NCI-H187 (cell line): ENCODE data around the gene PTPRN2.

Experiments used
- DNase-seq, 2 experiments: peaks; one replicate each; lab custom pipeline; 2025; lab: John Stamatoyannopoulos, UW

The PTPRN2 gene

DNA sequence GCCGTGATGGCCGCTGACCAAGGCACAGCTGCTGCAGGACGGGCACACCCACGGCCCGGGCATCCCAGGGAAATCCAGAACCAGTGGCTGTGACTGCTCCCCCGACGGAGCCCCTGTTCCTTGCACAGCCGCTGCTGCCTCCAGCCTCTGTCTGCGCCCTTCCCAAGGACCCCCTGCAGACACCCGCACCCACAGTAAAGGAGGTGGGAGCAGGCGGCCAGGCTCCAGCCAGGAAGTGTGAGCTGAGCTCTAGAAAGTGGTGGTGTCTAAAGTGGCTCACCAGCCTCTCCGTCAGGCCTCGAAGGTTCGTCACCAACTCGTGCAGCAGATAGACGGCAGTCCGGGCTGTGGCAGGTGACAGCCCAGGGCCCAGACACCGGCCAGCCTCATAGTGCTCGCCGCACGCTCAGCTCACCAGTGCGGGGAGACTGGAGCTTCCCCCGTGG lies 944.1 kb downstream of the PTPRN2 start:
- DNase-seq = no peak

DNA sequence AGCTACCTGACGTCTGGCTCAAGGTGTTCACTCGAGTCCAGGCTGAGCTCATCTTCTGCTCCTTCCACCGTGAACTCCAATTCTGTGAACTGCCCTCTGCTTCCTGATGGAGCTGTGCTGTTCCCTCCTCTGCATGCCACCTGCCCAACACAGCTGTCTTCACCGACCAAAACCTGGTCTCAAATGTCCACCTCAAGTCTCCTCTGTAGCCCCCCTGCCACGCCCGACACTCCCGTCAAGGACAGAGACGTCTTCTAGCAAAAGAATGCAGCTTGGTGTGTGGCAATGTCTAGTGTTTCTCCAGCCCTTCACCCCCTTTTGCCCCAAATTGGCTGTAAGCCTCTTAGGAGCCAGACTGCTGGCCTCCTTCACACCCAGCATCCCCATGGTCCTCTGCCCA lies 945.8 kb downstream of the PTPRN2 start:
- DNase-seq = no peak

DNA sequence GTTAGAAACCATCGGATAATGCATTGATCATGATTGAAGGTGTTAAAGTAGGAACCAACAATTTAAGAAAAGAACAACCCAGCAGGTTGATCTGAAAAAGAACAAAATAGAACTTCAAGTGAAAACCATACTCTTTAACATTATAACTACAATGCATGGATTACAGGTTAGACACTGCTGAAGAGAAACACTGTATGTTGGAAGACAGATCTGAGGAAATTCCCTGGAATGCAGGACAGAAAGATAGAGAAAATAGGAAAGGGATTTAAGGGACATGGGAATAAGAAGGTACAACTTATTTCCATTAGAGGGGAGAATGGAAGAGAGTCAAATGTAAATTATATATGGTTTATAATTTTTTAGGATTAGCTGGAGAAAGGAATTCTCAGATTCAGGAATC lies 947.5 kb downstream of the PTPRN2 start:
- DNase-seq = no peak

DNA sequence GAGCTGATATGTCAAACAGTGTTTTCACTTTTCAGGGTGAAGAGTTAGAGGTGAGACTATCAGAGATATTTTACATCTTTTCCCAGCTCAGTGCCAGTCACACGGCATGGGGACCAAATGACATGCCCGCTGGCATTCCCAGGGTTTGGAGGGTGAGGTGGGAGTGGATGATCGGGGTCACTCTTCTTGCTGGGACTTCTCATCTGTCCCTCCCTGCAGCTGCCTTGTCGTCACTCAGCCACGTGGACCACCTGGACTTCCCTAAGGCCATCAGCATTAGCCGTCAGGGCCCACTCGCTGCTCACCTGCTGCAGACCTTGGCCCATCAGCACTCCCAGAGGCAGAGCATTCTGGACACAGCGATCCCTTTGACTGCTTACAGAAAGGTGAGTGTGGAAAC lies 949.1 kb downstream of the PTPRN2 start:
- no peak for DNase-seq

DNA sequence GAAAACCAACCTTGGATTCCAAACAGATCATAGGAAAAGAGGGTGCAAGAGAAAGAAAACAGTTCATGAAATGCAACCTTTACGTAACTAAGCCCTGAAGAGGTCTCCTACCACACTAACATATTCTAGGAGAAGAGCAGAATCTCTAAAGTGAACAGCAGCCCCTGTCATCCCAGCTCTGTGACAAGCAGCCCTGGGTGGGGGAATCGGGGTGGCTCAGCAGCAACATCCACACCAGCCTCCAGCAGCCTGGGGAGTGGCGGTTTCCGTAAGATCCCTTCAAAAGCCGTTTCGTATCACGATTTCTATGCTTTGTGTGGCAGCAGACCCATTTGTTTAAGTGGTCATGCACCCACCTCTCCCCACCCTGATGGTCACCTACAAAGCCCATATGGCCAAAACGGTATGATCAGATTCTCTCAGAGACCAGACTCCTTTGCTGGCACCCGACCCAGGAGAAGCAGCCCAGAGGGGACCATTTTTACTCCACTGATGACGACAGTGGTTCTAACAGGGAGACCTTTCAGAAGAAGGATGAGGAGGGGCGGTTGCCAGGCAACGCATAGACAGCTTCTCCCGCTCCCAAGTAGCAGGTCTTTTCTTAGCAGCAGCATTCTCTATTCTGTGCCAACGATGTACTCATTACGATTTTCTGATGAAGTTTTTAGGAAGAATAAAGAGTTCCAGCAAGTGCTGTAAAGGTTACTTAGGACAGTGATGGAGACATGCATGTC lies 950.2 kb downstream of the PTPRN2 start:
- DNase-seq = no peak

DNA sequence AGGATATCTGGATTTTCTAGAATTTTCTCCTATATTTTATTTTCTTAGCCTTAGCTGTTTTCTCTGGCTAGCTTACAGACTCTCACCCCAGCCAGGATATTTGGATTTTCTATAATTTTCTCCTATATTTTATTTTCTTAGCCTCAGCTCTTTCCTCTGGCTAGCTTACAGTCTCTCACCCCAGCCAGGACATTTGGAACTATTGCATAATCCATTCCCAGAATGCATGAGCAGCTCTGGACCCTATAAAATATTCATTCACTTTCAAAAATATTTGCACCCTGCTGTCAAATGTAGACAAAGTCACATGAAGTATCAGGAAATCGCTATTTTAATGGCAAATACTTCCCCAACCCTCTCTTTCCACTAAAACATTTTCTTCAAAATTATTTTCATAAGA lies 952.0 kb downstream of the PTPRN2 start:
- DNase-seq = no peak

DNA sequence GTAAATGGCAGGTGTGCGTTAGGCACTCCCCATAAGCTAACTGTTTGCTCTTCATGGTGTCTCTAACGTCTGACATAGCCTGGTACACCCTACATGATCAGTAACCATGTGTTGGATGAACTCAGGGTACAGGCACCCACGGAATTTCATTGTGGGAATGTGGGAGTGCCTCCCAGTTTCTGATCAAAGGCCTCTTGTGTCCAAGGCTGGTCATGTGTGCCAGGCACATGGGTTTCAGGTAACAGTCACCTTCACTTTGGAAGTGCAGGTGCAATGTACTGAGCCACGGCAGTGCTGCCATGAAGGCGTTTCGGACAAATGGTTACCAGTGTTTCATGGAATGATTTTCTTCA lies 952.5 kb downstream of the PTPRN2 start:
- no peak for DNase-seq

DNA sequence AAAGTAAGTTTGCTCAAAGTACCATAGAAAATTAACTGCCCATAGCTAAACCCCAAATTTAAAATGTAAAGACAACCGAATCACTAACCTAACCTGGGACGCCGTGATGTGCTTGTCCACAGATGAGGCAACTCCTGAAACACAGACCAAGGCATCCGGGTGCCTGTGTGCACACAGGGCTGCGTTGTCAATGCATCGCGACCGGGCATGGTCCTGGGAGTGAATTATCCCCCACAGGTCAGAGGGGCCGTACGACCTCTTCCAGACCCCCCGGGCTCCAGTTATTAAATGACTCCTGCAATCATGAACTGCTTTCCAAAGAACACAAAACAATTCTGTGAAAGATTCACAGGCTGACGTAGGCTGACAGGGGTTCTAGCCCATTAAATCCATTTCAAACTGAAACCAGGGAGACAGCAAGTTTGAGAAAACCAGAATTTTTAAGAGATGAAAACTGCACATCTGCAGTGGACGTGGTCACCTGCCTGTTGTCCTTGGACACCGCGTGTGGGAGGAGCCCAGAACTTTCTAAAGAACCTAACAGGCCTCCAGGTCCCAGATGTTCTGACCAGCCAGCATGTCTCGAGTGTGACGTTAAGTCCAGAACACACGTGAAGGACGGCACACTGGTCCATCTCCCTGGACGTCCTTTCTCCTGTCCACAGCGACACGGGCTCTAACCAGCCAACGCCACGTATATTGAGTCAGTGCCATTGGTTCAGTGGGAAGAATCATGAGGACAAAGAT lies 953.0 kb downstream of the PTPRN2 start:
- DNase-seq = no peak

DNA sequence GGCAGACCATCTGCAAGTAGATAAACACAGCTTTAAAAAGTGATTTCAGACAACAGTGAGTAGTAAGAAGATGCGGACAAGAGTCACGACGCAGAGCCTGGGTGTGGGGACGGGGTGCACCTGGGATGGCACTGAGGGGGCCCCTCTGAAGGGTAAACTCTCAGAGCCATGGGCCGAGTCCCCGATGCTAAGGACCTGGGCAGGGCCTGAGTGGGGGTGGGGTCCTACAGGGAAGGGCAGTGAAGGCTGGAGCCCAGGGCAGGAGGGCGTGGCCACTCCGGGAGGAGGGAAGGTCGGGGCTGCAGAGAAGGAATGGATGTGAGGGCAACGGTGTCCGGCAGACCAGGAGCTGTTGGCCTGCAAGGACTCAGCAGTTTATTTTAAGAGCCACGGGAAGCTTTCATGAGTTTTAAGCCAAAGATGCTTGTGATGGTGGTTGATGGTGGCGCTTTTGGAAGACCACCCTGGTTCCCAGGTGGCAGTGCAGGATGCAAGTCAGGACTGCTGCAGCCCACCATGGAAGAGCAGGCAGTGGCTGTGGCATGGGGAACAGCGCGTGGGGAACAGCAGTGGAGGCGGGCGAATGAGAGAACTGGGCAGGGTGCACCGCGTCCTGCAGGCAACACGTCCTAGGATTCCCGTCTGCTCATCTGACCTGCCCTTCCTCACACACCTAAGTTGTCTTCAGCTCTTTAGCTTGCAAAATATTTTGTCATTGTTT lies 954.0 kb downstream of the PTPRN2 start:
- DNase-seq = no peak

DNA sequence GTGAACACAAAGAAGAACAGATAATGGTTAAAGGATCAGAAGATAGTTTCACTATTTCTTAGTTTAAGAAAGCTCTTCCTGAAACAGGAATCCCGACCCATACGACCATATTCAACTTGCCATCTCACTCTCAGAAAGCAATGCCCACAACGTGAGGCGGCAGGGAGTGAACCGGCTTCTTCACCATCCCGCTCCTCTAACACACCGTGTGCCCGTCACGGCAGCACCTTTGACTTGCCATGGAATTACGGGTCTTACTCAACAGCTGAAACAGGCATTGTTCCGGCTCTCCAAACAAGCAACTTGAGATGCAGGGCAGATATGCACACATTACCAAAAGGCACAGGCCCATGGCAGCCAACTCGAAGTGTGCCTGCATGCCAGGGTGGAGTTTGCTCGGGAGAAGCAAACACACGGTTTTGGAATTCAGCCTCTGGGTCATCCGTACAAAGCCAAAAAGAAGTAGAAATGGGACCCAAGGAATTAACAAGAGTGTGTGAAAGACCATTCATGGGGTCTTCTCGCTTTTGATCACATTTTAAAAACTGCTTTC lies 957.2 kb downstream of the PTPRN2 start:
- no peak for DNase-seq

DNA sequence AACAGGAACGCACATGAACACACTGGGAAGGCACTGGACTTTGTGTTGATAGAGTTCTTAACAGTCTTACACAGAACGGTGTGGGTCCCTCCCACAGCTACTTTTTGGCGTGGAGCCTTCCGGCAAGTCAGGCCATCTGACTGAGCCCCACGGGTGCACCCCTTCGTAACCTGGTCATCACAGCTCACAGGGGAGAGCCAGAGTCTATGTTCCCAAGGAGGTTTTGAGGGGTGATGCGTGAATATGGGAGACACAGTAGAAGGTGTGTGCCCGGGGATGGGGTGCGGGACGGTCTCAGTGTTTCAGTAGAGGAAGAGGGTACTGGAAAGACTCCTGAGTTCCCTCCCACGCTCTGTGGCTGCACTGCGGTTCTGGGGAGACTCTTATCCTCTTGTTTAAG lies 959.2 kb downstream of the PTPRN2 start:
- DNase-seq = no peak

DNA sequence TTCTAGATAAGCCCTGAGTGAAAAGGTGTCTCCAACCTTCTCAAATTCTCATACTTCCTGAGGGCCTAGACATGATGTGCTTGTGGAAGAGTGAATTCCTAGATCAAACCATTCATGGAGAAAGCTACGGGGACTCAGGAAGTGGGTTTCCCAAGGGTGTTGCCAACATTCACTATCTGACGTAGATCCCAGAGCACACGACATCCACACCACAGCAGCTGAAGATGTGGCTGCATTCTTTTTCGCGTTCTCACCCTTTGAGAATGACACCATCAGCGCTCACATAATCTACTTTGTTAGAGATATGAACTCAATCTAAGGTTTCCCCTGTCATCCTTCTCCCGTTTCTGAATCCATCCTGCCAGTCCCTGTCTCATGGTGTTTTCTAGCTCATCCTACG lies 960.0 kb downstream of the PTPRN2 start:
- DNase-seq = no peak

DNA sequence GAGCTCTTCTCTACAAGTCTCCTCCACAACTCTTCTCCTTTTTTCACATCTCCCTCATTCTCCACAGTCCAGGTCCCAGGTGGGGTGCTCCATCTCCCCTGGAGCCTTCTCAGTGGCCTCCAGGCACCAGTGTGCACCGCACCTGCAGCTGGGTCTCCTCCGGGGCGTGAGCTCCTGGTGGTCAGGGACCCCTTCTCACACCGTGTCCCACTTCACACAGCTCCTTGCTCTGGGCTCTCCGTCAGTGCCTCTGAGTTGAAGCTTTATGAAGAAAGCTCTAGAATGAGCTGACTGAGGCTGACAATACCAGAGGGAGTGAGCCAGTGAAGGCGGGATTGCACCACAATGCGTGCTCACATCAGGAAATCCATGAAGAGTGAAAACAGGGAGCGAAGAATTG lies 960.6 kb downstream of the PTPRN2 start:
- no peak for DNase-seq

DNA sequence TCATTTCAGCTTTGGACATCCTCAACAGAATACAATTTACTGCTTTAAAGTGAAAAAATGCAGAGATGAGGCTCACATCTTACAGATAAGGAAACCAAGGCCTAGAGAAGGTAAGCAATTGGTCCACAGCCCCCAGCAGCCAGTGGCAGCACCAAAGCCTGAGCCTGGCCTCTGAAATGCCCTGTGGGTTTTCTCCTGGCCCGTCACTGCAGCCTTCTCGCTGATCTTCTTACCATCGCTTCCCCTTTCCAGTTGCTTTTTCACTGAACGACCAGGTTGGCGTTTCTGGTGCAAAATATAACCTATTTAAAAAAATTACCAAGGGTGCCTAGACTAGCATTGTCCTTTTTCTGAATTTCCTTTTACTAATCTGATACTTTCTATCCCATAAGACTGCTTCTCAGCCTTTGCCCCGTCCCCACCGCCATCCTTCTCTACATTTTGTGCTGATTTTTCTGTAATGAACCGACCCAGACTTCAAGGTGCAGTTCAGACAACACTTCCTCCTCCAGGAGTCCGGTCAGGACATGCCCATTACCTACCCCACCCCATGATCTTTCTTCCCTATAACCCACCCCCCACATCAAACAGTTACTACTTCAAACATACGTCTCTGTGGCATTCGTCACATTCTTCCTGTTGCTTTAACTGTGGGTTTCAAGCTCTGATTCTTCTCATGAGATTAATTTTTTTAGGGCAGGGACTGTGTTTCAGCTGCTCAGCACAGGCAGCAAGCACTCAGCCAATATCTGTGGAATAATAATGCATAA lies 961.5 kb downstream of the PTPRN2 start:
- no peak for DNase-seq

DNA sequence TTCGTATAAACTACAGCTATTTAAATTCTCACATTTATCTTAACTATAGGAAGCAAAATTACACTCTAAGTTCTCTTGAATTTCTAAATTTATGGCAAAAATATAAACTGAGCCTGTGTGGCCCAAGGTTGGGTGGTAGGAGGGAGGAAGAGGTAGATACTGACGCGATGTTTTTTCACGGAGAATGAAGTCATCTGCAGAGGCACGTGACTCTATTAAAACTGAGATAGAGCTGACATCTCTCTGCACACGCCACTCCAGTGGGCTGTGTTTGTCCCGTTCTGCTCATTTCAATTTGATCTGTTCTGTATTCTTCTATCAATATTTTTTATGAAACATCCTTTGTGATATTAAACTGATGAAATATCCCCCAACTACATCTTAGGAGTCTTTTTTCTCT lies 964.1 kb downstream of the PTPRN2 start:
- no peak for DNase-seq

DNA sequence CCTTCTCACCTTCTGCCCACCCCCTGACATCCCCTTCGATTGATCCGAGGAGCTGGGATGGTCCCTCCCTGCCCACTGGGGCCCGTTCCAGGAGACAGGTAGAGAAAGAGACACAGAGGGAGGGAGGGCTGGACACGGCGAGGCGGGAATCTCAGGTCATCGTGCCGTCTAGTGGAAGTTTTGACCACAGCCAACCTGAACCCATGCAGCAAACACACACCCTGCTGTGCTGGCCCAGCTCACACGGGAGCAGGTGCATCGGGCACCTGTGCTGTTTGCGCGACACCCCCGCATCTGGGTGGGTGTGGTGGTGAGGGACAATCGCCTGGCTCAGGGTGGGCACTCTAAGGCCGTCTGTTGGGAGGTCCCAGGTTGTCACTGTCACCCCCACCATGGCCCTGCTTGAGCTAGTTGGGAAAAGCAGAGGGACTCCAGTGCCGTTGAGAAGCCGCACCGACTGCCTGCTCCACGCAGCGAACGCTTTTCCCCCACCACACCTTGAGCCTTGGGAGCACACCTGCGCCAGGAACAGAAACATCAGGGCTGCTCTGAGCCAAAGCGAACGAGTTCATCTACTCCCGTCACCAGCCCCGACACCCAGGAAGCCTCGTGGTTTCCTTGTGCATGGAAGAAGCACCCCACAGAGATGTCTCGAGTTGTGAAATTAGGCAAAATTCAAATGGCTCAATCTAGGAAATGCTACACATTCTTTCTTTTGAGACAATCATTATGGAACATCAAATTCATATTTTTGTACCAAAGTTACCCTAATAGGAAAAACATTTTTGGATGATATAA lies 965.0 kb downstream of the PTPRN2 start:
- no peak for DNase-seq

DNA sequence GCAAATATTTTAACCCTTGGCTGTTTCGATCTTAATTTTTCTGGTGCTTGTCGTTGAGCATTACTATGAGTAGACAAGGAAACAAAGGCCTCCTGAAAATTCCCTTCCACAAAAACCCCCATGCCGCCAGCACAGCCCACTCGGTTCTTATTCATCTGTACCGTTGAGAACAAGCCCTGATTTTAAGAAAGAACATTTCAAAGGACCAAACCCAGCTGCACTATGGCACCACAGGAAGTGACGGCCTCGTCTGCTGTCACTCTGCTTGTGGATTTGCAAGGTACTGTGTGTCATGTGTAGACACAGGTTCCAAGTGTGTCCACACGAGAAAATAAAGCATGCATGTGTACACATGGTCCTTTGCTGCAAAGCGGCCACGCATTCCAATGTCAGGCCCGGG lies 965.6 kb downstream of the PTPRN2 start:
- no peak for DNase-seq

DNA sequence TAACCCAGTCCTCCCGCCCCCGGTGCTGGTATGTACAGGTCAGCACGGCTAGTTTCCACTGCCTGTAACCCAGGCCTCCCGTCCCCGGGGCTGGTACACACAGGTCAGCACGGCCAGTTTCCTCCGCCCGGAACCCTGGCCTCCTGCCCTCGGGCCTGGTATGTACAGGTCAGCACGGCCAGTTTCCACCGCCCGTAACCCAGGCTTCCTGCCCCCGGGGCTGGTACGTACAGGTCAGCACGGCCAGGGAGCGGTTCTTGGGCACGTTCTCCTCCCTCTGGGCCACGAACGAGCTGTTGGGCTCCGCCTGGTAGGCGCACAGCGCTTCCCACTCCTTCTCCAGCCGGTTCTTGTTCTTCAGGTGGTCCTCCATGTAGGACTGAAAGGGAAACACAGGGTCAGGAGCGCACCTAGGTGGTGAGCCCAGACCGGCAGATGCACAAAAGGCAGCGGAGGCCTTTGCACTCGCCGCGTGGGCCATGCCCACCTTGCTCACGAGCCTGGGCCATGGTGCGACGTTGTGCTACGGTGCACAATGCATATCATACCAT lies 966.4 kb downstream of the PTPRN2 start:
- no peak for DNase-seq

DNA sequence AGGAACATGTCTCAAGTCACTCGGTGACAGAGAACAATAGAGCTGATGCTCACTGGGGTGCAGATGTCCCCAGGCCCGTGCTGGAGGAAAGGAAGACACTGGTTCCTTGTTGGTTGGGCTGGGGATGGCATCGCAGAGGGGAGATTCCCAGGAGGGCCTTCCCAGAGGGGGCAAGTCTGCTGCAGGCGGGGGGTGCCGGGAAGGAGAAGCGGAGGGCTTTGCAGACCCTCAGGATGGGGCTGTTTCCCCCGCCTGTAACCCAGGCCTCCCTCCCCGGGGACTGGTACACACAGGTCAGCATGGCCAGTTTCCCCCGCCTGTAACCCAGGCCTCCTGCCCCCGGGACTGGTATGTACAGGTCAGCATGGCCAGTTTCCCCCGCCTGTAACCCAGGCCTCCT lies 967.0 kb downstream of the PTPRN2 start:
- DNase-seq = no peak

DNA sequence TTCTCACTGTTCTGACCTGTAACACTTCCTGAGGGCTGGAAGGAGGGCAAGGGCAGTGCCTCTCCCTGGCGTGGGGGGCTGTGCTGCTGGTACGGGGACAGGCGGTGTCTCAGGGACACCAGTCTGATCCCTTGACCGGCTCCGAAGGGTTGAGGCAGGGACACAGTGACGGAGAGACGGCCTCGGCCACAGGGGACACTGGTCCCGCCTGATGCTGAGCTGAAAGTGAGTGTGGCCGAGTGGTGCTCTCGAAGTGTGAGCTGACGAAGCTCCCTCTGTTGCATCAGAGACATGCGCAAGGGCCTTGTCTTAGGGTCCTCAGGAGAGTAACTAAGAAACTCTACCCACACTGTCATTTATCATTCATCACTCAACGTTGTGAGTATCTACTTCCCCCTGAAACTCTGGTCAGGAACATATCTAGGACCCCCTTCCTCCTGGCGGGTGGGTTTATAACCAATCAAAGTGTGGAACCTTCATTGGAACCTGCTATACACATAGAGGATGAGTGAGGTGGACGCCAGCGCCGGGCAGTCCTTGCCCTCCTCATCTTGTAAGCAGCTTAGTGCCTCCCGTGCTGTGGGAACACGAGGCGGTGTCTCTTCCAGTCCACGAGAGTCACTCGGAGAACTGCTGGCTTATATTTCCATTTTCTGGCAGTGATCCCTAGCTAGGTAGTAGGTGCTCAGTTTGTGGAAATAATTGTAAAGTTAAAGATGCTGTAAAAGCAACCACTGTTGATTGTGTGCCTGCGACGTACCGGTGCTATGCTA lies 967.7 kb downstream of the PTPRN2 start:
- no peak for DNase-seq
